ENCODE results near the gene DEK.
"Not testable (repeated sequence)": the region's sequence is repeated elsewhere in the genome, so short reads cannot be mapped to it uniquely, and the experiment has no call there.

DEK gene

GRCh38 chr6:18203786-18204185 is 60.5 kb downstream of the DEK start:
- no peak for DNase-seq (ENCODE audit: low read depth)

GRCh38 chr6:18192026-18192425 is 72.3 kb downstream of the DEK start:
- DNase-seq (ENCODE audit: low read depth): no peak

- no peak for DNase-seq (ENCODE audit: low read depth)
These were observed 75.1 kb downstream of the DEK start for GRCh38 chr6:18189196-18189595.

- DNase-seq (ENCODE audit: low read depth): no peak
These were observed 76.6 kb downstream of the DEK start for GRCh38 chr6:18187701-18188100.

GRCh38 chr6:18186540-18187250 is 77.6 kb downstream of the DEK start:
- DNase-seq (ENCODE audit: low read depth): no peak

- no peak for DNase-seq (ENCODE audit: low read depth)
These were observed 78.3 kb downstream of the DEK start for GRCh38 chr6:18186033-18186432.

- no peak for DNase-seq (ENCODE audit: low read depth)
These were observed 78.7 kb downstream of the DEK start for GRCh38 chr6:18185624-18186023.

- DNase-seq (ENCODE audit: low read depth): no peak
These were observed 80.6 kb downstream of the DEK start for GRCh38 chr6:18183766-18184165.

- no peak for DNase-seq (ENCODE audit: low read depth)
These were observed 81.8 kb downstream of the DEK start for GRCh38 chr6:18182568-18182967.

- DNase-seq (ENCODE audit: low read depth): no peak
These were observed 84.5 kb downstream of the DEK start for GRCh38 chr6:18179770-18180356.

GRCh38 chr6:18178960-18179615 is 85.2 kb downstream of the DEK start:
- no peak for DNase-seq (ENCODE audit: low read depth)

GRCh38 chr6:18177286-18177965 is 86.9 kb downstream of the DEK start:
- no peak for DNase-seq (ENCODE audit: low read depth)

GRCh38 chr6:18176198-18176597 is 88.1 kb downstream of the DEK start:
- DNase-seq (ENCODE audit: low read depth): not testable (repeated sequence)
